HG03378 (cell line): ENCODE results near the gene CTIF.
"Not testable (repeated sequence)": the region's sequence is repeated elsewhere in the genome, so short reads cannot be mapped to it uniquely, and the experiment has no call there.

ENCODE experiments used
- ATAC-seq: cut with Tn5 transposase; IDR thresholded peaks from one replicate; pipeline ENCODE4 v1.9.1; 2021; ENCODE audit warnings: mild to moderate bottlenecking, moderate library complexity; ENCODE audit not compliant: unreplicated experiment

The CTIF gene

DNA sequence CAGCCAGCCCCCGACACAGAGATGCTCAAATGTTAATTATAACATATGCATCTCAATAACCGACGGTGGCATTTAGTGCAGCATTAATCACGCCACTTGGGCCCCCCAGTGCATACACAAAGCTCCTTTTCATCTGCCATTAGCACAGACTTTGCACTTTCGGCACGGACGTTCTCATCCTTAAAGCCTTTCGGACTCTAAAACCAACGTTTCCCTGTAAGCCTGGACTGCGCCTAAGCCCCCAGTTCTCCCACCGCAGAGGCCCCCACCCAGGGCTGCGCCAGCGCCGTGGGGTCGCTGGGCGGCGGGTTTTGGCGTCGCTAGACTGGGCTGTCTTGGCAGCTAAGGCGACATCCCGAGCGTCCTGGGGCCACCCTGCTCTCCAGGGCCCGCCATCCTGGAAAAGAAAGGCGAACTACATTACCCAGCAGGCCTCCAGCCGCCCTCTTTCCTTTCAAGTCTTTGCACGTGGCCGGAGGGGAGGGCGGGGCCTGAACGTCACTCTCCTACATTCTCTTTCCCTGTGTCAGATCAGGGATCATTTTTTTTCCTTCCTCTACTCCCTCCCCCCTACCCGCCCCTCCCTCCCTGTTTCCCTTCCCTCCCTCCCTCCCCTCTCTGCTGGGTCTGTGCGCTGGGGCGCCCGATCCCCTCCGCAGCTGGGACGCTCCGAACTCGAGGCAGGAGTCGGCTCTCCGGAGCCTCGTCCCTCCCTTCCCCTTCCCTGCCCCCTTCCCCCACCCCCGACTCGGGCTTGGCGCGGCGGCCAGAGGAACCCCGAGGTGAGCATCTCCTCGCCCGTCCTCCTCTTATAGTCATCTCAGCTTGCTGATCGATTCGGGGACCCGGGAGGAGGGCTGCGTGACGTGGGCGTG, at the start of gene CTIF:
TSS of gene CTIF (plus strand) at position 501 of the 875 bp plus-strand sequence. CDS start 80,535 bp downstream, outside the sequence.
- ATAC-seq, result peak; percentile 77

DNA sequence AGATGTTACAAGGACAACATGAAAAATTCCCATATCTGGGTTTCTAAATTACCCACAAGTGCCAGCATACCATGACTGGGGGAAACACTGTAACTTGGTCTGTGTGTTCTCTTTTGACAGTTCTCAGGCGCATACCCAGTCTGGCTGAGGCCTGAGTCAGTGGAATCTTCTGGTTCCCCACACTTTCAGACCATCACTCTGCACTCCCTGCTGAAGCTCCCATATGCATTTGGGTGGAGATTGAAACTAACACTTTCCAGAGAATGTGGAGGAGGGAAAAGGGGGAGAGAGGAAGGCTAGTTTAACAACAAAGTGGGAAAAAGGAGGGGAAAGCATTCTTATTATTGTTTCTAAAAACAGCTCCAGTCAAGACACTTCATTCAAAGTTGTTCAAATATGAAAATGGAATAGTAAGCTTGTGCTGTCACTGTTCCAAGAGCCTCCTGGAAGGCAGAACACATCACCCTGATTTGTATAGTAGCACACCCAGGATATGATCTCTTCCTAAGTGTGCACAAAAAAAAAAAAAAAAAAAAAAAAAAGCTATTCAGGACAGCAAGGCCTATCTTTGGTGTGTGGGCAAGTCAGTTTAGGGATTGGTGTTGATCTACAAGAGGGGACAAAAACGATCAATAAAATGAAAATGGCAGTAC, 48.1 kb upstream of the CTIF start:
- no peak for ATAC-seq

DNA sequence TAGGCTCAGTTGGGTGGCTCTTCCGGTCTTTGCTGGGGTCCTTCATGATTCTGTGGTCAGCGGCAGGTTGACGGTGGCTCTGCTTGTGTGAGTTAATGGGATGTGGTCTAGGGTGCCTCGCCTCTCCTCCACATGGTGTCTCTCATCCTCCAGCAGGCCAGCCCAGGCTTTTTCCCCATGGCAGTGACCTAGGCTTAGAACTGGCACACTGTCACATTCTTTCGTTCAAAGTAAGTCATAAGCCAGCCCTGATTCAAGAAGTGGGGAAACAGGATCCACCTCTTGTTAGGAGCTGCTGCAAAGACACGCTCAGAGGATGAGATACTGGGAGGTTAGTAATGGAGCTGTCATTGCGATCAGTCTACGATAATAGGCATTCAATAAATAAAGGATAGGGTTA, 46.0 kb upstream of the CTIF start:
- ATAC-seq, result no peak

DNA sequence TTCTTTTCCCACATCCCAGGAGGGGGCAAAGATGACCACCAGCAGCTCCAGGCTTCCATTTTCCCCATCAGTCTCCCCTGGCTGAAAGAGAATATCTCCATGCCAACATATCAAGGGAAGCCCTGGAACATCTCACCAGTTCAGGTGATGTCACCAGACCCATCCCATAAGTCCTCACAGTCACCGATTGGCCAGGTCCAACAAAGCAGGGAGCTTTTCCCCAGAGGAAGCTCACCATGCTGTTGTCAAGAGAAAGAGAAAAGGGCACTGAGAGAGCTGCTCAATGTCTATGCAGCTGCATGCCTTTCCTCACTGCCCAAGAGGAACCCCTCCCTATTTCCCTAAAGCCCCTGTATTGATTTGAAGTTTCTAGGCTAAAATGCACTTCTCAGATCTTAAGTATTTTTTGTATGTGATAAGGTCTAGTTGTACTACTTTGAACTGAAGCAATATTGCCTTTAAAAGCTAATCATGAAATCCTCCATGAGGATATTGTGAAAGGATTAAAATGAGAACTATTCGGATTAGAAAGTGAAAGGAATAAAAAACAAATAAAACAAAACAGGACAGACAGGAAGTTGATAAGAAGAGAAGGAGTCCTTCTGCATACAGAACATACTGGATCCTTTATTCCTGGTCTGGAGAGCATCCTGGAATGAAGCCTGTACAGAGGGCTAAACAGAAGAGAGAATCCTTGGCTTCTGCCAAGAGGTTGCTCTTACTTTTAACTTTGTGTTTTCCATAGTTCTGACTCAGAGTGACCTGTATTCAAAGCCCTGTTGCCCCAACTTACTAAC, 45.2 kb upstream of the CTIF start:
- no peak for ATAC-seq

DNA sequence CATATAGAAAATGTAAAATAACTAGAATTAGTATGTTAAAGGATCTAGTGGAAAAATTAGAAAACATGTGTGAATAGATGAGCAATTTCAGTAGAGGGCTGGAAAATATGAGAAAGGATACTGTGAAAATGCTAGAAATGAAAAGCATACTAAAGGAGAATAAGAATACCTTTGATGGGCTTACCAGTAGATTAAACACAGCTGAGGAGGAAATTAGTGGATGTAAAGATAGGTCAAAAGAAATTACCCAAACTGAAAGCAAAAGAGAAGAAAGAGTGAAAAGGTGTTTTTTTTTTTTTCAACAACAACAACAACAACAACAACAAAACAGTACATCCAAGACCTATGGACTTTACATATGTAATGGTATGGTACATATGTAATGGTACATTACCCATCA, 41.0 kb upstream of the CTIF start:
- ATAC-seq, result no peak

DNA sequence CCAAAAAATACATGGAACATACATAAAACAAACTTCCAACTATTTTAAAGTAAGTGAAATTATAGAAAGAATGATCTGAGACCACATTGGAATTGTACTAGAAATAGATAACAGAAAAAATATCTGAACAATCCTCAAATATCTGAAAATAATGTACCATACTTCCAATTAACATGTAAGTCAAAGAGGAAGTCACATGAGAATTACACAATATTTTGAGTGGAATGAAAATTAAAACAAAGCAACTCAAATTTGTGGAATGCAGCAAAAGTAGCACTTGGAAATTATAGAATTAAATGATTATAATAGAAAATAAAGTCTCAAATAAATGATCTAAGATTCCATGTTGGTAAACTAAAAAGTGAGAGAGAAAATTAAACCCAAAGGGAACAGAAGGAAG, 38.3 kb upstream of the CTIF start:
- no peak for ATAC-seq

DNA sequence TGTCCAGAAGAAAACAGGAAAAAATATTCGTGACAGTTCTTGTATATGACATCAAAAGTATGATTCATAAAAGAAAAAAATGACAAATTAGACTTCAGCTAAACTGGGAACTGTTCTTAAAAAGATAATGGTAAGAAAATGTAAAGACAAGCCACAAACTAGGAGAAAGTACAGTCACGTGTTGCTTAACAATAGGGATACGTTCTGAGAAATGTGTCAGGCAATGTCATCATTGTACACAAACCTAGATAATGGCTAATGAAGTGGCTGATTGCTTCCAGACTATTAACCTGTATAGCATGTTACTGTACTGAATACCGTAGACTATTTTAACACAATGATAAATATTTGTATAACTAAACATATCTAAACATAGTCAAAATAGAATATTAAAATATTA, 35.9 kb upstream of the CTIF start:
- ATAC-seq, result no peak

DNA sequence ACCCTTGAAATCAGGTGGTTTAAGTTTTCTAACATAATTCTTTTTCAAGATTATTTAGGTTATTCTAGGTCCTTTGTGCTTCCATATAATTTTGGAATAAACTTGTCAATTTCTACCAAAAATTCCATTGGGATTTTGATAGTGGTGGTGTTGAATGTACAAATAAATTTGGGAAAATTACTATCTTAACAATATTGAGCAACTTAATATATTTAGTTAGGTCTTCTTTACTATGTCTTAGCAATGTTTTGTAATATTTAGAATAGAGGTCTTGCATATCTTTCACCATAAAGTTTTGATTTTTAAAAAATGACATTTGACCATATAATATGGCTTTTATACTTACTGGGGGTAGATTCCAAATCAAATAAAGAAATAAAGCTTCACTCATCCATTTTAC, 34.0 kb upstream of the CTIF start:
- ATAC-seq, result no peak

DNA sequence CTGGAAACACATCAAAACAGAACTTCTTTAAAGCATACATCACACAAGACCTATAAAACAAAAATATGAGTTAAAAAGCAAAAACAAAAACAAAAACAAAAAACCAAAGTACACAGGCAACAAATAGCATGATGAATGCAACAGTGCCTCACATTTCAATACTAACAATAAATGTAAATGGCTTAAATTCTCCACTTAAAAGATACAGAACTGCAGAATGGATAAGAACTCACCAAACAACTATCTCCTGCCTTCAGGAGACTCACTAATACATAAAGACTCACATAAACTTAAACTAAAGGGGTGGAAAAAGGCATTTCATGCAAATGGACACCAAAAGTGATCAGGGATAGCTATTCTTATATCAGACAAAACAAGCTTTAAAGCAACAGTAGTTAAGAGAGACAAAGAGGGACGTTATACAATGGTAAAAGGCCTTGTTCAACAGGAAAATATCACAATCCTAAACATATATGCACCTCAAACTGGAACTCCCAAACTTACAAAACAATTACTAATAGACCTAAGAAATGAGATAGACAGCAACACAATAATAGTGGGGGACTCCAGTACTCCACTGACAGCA, 31.8 kb upstream of the CTIF start:
- not testable (repeated sequence) for ATAC-seq

DNA sequence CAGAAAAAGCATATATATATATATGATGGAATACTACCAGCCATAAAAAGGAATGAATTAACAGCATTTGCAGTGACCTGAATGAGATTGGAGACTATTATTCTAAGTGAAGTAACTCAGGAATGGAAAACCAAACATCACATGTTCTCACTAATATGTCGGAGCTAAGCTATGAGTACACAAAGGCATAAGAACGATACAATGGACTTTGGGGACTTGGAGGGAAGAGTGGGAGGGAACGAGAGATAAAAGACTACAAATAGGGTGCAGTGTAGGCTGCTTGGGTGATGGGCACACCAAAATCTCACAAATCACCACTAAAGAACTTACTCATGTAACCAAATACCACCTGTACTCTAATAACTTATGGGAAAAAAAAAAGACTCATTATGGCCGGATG, 26.3 kb upstream of the CTIF start:
- not testable (repeated sequence) for ATAC-seq

DNA sequence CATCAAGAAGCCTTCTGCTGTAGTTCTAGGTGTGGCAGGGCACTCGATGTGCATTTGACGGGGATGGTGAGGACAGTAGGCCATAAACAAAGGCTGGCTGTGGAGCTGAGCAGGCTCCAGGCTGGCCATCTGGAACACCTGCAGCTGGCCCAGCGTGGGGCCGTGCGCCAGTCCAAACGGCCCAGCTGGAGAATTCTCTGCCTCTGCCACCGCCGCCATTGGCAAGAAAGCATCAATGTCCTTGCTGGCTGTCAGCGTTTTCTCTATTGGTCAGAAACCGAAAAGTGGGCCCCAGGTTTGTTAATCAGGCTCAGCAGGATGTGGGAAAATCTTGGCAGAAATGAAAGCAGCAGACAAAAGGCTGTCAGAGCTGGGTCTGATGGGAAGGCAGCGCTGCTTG, 24.0 kb upstream of the CTIF start:
- no peak for ATAC-seq

DNA sequence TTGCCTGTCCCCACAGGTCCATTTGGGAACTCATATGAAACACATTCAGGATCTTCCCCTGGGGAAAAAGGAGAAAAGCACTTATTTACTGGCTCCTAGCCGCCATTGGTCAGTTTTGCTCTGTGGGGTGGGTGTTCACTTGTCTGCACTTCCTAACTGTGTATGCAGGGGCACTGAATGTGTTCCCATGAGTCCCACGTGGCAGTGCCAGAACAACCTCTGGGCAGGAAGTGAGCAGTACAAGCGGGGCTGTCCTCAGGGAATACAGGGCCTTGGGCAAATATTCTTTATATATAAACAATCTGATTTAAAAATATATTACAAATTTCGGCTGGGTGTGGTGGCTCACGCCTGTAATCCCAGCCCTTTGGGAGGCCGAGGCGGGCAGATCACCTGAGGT, 21.8 kb upstream of the CTIF start:
- no peak for ATAC-seq

DNA sequence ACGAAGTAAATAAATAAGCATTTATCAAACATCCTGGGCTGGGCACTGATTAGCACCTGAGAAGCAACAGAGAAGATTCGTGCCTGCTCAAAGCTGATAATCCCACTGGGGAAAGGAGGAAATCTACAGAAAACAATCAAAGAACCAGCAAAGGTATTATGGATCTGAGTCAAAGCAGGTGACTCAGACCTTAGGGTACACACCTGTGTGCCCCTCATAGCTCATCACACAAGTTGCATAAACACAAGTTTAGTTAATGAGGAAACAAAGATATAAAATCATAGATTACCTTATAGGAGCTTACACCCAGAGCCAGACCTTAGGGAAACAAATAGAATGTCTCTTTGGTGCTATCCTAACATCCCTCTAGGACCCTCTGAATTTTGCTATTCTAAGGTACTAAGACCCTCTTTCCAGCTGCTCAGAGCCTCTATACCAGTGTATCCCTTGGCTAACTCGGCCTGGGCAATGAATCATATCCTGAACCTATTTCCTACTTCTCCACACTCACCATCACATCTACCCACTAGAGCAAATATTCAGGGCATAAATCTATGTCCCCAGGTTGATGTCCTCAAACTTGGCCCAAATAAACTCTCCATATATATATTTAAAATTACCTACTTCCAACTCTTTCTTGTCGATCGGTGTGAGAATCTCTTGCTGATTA, 19.3 kb upstream of the CTIF start:
- no peak for ATAC-seq

DNA sequence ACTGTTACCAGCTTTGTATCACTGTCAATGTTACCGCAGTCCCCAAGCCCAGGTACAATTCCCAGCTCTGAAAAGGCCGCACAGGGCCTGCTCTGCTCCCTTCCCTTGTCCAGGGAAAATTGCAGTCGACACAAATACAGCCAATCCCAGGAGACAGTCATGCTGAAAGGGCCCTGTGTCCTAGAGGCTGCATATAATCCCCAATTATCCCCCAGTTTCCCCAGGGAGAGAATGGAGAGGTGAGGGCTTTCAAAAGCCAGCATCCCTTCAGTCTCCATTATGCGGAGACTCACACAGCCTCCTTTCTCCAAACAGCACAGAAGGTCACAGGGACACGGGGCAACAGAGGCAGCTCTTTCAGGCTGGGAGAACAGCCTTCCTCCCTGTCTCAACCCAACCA, 17.1 kb upstream of the CTIF start:
- no peak for ATAC-seq

DNA sequence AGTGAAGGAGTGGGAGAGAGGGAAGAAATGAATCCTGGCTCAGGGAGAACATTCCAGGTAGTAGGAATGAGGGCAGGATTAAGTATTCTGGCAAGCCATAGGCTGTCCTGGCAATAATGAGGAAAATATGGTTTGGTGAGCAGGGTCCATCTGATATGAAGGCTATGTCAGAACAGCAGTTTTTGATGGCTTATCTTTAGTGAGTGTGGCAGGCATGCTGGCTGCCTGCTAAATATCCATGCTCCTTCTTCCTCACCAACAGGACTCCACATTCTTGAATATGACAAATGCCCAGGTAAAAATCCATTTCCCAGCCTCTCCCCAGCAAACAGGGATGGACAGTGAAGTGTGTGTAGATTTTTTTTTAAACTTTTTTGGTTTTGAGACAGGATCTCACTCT, 13.2 kb upstream of the CTIF start:
- ATAC-seq, result no peak

DNA sequence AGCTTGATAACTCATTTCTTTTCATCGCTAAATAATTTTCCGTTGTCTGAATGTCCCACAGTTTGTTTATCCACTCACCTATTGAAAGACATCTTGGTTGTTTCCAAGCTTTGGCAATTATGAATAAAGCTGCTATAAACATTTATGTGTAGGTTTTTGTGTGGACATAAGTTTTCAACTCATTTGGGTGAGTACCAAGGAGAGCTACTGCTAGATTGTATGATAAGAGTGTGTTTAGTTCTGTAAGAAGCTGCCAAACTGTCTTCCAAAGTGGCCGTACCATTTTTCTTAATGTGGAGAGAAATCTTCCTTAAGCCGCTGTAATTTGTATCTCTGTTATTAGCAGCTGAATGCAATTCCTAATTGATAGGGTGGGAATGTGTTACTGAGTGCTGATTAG, 11.4 kb upstream of the CTIF start:
- ATAC-seq, result no peak

DNA sequence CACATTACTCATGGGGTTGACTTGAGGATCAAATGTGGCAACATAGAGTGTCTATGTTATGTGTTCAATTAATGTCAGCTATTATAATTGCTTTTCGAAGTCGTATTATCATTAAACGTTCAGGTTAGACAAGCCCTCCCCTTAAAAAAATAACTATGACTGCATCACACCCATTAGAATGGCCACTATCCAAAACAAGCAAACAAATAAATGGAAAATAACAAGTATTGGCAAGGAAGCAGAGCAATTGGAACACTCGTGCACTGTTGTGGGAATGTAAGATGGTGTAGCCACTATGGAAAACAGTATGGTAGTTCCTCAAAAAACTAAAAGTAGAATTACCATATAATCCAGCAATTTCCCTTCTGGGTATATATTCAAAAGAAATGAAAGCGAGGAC, 10.0 kb upstream of the CTIF start:
- ATAC-seq, result no peak

DNA sequence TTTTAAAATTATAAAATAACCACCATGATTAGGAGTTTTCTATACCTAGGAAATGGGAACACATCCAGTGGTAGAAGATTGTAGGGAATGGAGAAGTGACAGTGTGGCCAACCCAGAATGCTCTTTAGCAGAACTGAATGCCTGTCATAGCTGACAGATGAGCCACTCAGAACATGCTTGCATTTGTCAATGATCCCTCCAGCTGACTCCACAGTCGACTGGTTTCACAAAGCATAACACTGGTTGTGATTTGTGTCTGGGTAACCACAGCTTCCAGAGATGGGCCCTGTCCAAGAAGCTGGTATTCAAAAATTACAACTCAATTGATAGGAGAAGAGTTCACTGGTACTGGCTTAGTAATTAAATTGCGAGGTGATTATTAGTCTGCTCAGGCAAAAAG, 9.0 kb upstream of the CTIF start:
- no peak for ATAC-seq

DNA sequence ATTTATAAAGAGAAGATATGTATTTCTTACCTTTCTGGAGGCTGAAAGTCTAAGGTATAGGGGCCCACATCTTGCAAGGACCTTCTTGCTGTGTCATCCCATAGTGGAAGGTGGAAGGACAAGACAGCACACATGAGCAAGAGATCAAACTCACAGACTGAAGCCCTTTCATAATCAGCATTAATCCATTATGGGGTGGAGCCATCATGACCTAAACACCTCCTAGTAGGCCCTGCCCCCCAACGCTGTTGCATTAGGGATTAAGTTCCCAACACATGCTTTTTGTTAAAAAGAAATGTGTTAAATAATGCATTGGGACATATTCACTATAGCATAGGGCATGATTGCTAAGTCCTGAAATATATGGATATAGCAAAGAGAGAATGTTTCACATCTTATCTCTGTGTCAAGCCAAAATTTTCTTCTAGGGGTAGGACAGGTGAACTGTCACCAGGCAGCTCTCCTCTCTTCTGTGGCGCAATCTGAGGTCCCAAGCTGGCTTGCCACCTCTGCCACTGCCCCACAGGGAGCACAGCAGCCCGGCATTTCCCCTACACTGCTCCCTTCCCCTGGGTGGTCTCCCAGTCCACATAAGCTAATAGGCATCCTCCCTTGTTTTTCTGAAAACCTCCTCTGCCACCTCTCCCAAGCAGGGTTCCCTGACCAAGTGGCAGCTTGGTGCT, 8.3 kb upstream of the CTIF start:
- no peak for ATAC-seq

DNA sequence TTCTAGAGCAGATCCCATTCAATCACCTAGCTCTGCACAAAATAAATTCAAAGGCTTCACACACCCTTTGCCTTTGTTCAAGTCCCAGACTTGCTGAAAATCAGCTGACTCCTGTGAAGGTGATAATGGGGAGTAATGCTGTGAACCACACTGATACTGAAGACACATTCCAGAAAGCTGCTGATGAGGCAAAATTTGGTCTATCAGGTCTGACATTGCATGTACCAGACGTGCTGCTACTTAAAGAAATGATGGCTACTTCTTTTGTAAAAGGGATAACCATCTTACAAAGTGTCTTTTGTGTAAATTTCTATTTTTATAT, 7.8 kb upstream of the CTIF start:
- ATAC-seq, result no peak
